Activated CD8-positive, alpha-beta T cell treated with anti-CD3 and anti-CD28 coated beads for 36 hours (primary cell): Measurements from ENCODE around the gene CCDC38. TPM values are rescaled to one million over a fixed set of nuclear protein-coding genes. Genes with fewer than 3 reads are reported as not detected.

Experiments used
- ATAC-seq: fragments of 200-7000 bp; cut with Tn5 transposase; one replicate; pipeline ENCODE4 v1.10.0; 2021; ENCODE audit warnings: mild to moderate bottlenecking, moderate library complexity
- CTCF ChIA-PET: fragments of 350-600 bp; sonication (Branson Sonifier 250); formaldehyde crosslinking; loops from one replicate; lab custom pipeline; 2021; ENCODE audit warnings: antibody characterized with exemption; lab: Charles Lee
- POLR2A ChIA-PET: fragments of 350-600 bp; sonication (Branson Sonifier 250); formaldehyde crosslinking; loops from one replicate; lab custom pipeline; 2021; ENCODE audit warnings: antibody characterized with exemption; lab: Charles Lee
- DNase-seq: peaks from one replicate; pipeline ENCODE4 v3.0.0-alpha.2; 2020
- H3K27ac Mint-ChIP-seq: one replicate; pipeline ENCODE4 v1.8.0; 2021; ENCODE audit warnings: mild to moderate bottlenecking, mixed read lengths
- H3K27me3 Mint-ChIP-seq: one replicate; pipeline ENCODE4 v1.8.0; 2021; ENCODE audit warnings: mixed read lengths
- H3K36me3 Mint-ChIP-seq: one replicate; pipeline ENCODE4 v1.8.0; 2021; ENCODE audit warnings: low read depth, mixed read lengths
- H3K4me1 Mint-ChIP-seq: one replicate; pipeline ENCODE4 v1.8.0; 2021; ENCODE audit warnings: low read depth, mixed read lengths
- H3K4me3 Mint-ChIP-seq: one replicate; pipeline ENCODE4 v1.8.0; 2021; ENCODE audit warnings: mild to moderate bottlenecking, moderate library complexity, mixed read lengths
- H3K9me3 Mint-ChIP-seq: one replicate; pipeline ENCODE4 v1.8.0; 2021; ENCODE audit warnings: mixed read lengths
- CTCF ChIP-seq: fragments of 200-600 bp; IDR thresholded peaks from one replicate; pipeline ENCODE4 v1.8.0; 2022; ENCODE audit warnings: antibody characterized with exemption, mild to moderate bottlenecking
- intact Hi-C: fragments of 100-400 bp; cut with micrococcal nuclease; formaldehyde crosslinking; loops from one replicate; pipeline ENCODE4 v1.10.0; 2022
- total RNA-seq, 2 experiments: library from RNA; stranded (reverse); gene quantifications; one replicate each; pipeline ENCODE4 v1.2.3, GENCODE V29; 2021

CCDC38 gene
- total RNA-seq, 2 experiments from 2014 or later: 0.18 to 0.34 TPM

GRCh38 chr12:95877622-95878021 is 64.8 kb downstream of the CCDC38 start:
- Mint-ChIP-seq H3K4me3 (no peak overlapping the region), H3K36me3 (peaks cover 4% of the 10 kb centered on the region), H3K27me3 (no peaks in the 10 kb centered on the region), H3K27ac (no peak overlapping the region), H3K9me3 (no peaks in the 10 kb centered on the region), H3K4me1 (no peaks in the 10 kb centered on the region)
- TF ChIP-seq CTCF: no peak
- ChIA-PET POLR2A (interaction anchor here (0.7 kb wide), 1 partner anchor 517 kb away, joined by 3 read pairs; no protein-coding TSS in a partner anchor), CTCF (no interaction called here)
- ATAC-seq: no peak
- intact Hi-C loops: no loop called here
- no peak for DNase-seq

- Mint-ChIP-seq H3K4me3 (no peak overlapping the region), H3K27ac (no peak overlapping the region), H3K27me3 (no peaks in the 10 kb centered on the region), H3K36me3 (peaks cover 13% of the 10 kb centered on the region), H3K9me3 (no peaks in the 10 kb centered on the region), H3K4me1 (no peaks in the 10 kb centered on the region)
- intact Hi-C loops: no loop called here
- no peak for ATAC-seq
- no peak for DNase-seq
- CTCF ChIA-PET: interaction anchor here (1.3 kb wide), 1 partner anchor 44 kb away, joined by 3 read pairs; no protein-coding TSS in a partner anchor
- no peak for TF ChIP-seq CTCF
- POLR2A ChIA-PET: interaction anchor here (0.6 to 1.2 kb wide), 2 partner anchors 9 to 14 kb away, joined by 3 read pairs; no protein-coding TSS in a partner anchor
These were observed 68.0 kb downstream of the CCDC38 start for GRCh38 chr12:95874452-95874851.

GRCh38 chr12:95870897-95871296 is 71.5 kb downstream of the CCDC38 start:
- TF ChIP-seq CTCF: no peak
- Mint-ChIP-seq H3K27ac (no peak overlapping the region), H3K4me1 (peaks cover 3% of the 10 kb centered on the region), H3K36me3 (peaks cover 28% of the 10 kb centered on the region), H3K9me3 (no peaks in the 10 kb centered on the region), H3K4me3 (no peak overlapping the region), H3K27me3 (no peaks in the 10 kb centered on the region)
- intact Hi-C loops: no loop called here
- DNase-seq (no peak), ATAC-seq (no peak)
- ChIA-PET CTCF (interaction anchor here (2.7 kb wide), 1 partner anchor 128 kb away, joined by 11 read pairs; no protein-coding TSS in a partner anchor), POLR2A (no interaction called here)

GRCh38 chr12:95863337-95863736 is 79.1 kb downstream of the CCDC38 start:
- Mint-ChIP-seq H3K4me3 (no peak overlapping the region), H3K27me3 (no peaks in the 10 kb centered on the region), H3K27ac (no peak overlapping the region), H3K36me3 (peaks cover 43% of the 10 kb centered on the region), H3K9me3 (no peaks in the 10 kb centered on the region), H3K4me1 (peaks cover 33% of the 10 kb centered on the region)
- CTCF ChIA-PET: interaction anchor here (1.9 kb wide), 1 partner anchor 135 kb away, joined by 6 read pairs; no protein-coding TSS in a partner anchor
- no peak for DNase-seq
- intact Hi-C loops: no loop called here
- no peak for ATAC-seq
- no peak for TF ChIP-seq CTCF
- POLR2A ChIA-PET: interaction anchor here (0.9 kb wide), 1 partner anchor 79 kb away, joined by 3 read pairs; the partner anchor contains the start of gene CCDC38

- H3K36me3 Mint-ChIP-seq: peaks cover 39% of the 10 kb centered on the region
- ATAC-seq: no peak
- H3K4me1 Mint-ChIP-seq: peaks cover 36% of the 10 kb centered on the region
- CTCF ChIA-PET: no interaction called here
- H3K9me3 Mint-ChIP-seq: no peaks in the 10 kb centered on the region
- peaks cover 3% of the 10 kb centered on the region for H3K27me3 Mint-ChIP-seq
- POLR2A ChIA-PET: no interaction called here
- intact Hi-C loops: no loop called here
- DNase-seq: no peak
- no peak for TF ChIP-seq CTCF
- H3K27ac Mint-ChIP-seq: no peak overlapping the region
- H3K4me3 Mint-ChIP-seq: no peak overlapping the region
These were observed 80.4 kb downstream of the CCDC38 start for GRCh38 chr12:95862038-95862437.
